ENCODE results near the gene IKZF2. TPM values are rescaled to one million over a fixed set of nuclear protein-coding genes. Genes with fewer than 3 reads are reported as not detected.

The IKZF2 gene
- total RNA-seq, 2 donors from 2014 or later: 16.2 to 26.5 TPM

GRCh38 chr2:213004197-213004821 lies 147.1 kb downstream of the IKZF2 start:
- TF ChIP-seq CTCF (IDR thresholded peaks at IDR 0.05): no peak
- H3K27me3 ChIP-seq (replicated peaks; ENCODE audit: insufficient read depth): no peaks in the 10 kb centered on the region
- DNase-seq (ENCODE audit: low spot score): no peak
- H3K36me3 ChIP-seq: no peaks in the 10 kb centered on the region
- H3K4me3 ChIP-seq: no peak overlapping the region
- peaks cover 12 to 33% of the 10 kb centered on the region in 2 donors for H3K4me1 ChIP-seq (ENCODE audit: control insufficient read depth in 1 of 2, low read depth in 2 of 2)
- peak overlapping the region in 1 of 2 donors; percentile 45 for H3K27ac ChIP-seq
- ATAC-seq (ENCODE audit: insufficient number of reproducible peaks, low FRiP score, low read depth): no peak
- H3K9me3 ChIP-seq: no peaks in the 10 kb centered on the region

GRCh38 chr2:213002383-213002782 lies 149.0 kb downstream of the IKZF2 start:
- no peak for TF ChIP-seq CTCF (IDR thresholded peaks at IDR 0.05)
- no peak for ATAC-seq (ENCODE audit: insufficient number of reproducible peaks, low FRiP score, low read depth)
- H3K27ac ChIP-seq: no peak overlapping the region

GRCh38 chr2:213001297-213001910 lies 150.0 kb downstream of the IKZF2 start:
- no peaks in the 10 kb centered on the region for H3K36me3 ChIP-seq
- H3K9me3 ChIP-seq: no peaks in the 10 kb centered on the region
- H3K4me1 ChIP-seq (ENCODE audit: control insufficient read depth in 1 of 2, low read depth in 2 of 2): peaks cover 12 to 33% of the 10 kb centered on the region in 2 donors
- H3K27ac ChIP-seq: peak overlapping the region in 1 of 2 donors; percentile 39
- DNase-seq (ENCODE audit: low spot score): no peak
- H3K4me3 ChIP-seq: peak overlapping the region; percentile 57
- peak; percentile 23 for ATAC-seq (ENCODE audit: insufficient number of reproducible peaks, low FRiP score, low read depth)
- no peaks in the 10 kb centered on the region for H3K27me3 ChIP-seq (replicated peaks; ENCODE audit: insufficient read depth)
- no peak for TF ChIP-seq CTCF (IDR thresholded peaks at IDR 0.05)

More at GRCh38 chr2:213002383-213002782, 149.0 kb downstream of the IKZF2 start:
- no peaks in the 10 kb centered on the region for H3K36me3 ChIP-seq
- no peaks in the 10 kb centered on the region for H3K9me3 ChIP-seq
- DNase-seq (ENCODE audit: low spot score): no peak
- H3K4me3 ChIP-seq: no peak overlapping the region
- peaks cover 12 to 33% of the 10 kb centered on the region in 2 donors for H3K4me1 ChIP-seq (ENCODE audit: control insufficient read depth in 1 of 2, low read depth in 2 of 2)
- H3K27me3 ChIP-seq (replicated peaks; ENCODE audit: insufficient read depth): no peaks in the 10 kb centered on the region

- H3K4me3 ChIP-seq: no peak overlapping the region
- peaks cover 12 to 23% of the 10 kb centered on the region in 2 donors for H3K4me1 ChIP-seq (ENCODE audit: control insufficient read depth in 1 of 2, low read depth in 2 of 2)
- H3K36me3 ChIP-seq: no peaks in the 10 kb centered on the region
- TF ChIP-seq CTCF (IDR thresholded peaks at IDR 0.05): no peak
- no peaks in the 10 kb centered on the region for H3K27me3 ChIP-seq (replicated peaks; ENCODE audit: insufficient read depth)
- ATAC-seq (ENCODE audit: insufficient number of reproducible peaks, low FRiP score, low read depth) (no peak), DNase-seq (ENCODE audit: low spot score) (no peak)
- H3K9me3 ChIP-seq: no peaks in the 10 kb centered on the region
- no peak overlapping the region for H3K27ac ChIP-seq
Measured at GRCh38 chr2:212998626-212999359, 152.6 kb downstream of the IKZF2 start.

GRCh38 chr2:212997526-212998020 lies 153.8 kb downstream of the IKZF2 start:
- TF ChIP-seq CTCF (IDR thresholded peaks at IDR 0.05): no peak
- no peak overlapping the region for H3K27ac ChIP-seq
- DNase-seq (ENCODE audit: low spot score) (no peak), ATAC-seq (ENCODE audit: insufficient number of reproducible peaks, low FRiP score, low read depth) (no peak)
- H3K36me3 ChIP-seq: no peaks in the 10 kb centered on the region
- H3K4me1 ChIP-seq (ENCODE audit: control insufficient read depth in 1 of 2, low read depth in 2 of 2): peaks cover 12 to 22% of the 10 kb centered on the region in 2 donors
- no peak overlapping the region for H3K4me3 ChIP-seq
- no peaks in the 10 kb centered on the region for H3K9me3 ChIP-seq
- H3K27me3 ChIP-seq (replicated peaks; ENCODE audit: insufficient read depth): no peaks in the 10 kb centered on the region

Measured in thoracic aorta (tissue), 2 donors.